ENCODE results near the gene ZNF280A.
"Not testable (repeated sequence)": the region's sequence is repeated elsewhere in the genome, so short reads cannot be mapped to it uniquely, and the experiment has no call there.

Gene ZNF280A

DNA sequence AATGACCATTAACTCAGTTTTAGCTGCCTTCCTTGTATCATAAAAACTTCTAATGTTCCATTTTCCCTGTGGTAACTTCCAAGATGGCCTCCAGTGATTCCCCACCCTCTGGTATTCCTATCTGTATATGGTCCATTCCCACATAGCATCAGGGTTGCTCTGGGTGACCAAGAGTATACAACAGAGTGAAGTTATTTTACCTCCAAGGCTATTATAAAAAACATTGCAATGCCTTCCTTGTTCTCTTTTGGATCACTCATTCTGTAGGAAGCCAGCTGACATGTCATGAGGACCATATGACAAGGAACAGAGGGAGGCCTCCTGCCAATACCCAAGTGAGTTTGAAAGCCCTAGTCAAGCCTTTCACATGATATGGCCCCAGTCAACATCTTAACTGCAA lies 41.6 kb downstream of the ZNF280A start:
- no peaks in the 10 kb centered on the region for H3K36me3 ChIP-seq (ENCODE audit: low read depth)
- ATAC-seq (ENCODE audit: low read depth) (no peak), DNase-seq (ENCODE audit: low spot score) (no peak)
- TF ChIP-seq, protein P1, sequence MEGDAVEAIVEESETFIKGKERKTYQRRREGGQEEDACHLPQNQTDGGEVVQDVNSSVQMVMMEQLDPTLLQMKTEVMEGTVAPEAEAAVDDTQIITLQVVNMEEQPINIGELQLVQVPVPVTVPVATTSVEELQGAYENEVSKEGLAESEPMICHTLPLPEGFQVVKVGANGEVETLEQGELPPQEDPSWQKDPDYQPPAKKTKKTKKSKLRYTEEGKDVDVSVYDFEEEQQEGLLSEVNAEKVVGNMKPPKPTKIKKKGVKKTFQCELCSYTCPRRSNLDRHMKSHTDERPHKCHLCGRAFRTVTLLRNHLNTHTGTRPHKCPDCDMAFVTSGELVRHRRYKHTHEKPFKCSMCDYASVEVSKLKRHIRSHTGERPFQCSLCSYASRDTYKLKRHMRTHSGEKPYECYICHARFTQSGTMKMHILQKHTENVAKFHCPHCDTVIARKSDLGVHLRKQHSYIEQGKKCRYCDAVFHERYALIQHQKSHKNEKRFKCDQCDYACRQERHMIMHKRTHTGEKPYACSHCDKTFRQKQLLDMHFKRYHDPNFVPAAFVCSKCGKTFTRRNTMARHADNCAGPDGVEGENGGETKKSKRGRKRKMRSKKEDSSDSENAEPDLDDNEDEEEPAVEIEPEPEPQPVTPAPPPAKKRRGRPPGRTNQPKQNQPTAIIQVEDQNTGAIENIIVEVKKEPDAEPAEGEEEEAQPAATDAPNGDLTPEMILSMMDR (IDR thresholded peaks at IDR 0.05; ENCODE audit: poor library complexity, severe bottlenecking) = no peak
- no peak overlapping the region for H3K4me3 ChIP-seq (ENCODE audit: severe bottlenecking)
- peaks cover 13% of the 10 kb centered on the region for H3K9me3 ChIP-seq (ENCODE audit: severe bottlenecking)
- no peaks in the 10 kb centered on the region for H3K4me1 ChIP-seq (ENCODE audit: insufficient read depth, poor library complexity, severe bottlenecking)
- no peak overlapping the region for H3K27ac ChIP-seq (ENCODE audit: poor library complexity, severe bottlenecking)
- peaks cover 2% of the 10 kb centered on the region for H3K27me3 ChIP-seq (ENCODE audit: insufficient read depth, poor library complexity, severe bottlenecking)

DNA sequence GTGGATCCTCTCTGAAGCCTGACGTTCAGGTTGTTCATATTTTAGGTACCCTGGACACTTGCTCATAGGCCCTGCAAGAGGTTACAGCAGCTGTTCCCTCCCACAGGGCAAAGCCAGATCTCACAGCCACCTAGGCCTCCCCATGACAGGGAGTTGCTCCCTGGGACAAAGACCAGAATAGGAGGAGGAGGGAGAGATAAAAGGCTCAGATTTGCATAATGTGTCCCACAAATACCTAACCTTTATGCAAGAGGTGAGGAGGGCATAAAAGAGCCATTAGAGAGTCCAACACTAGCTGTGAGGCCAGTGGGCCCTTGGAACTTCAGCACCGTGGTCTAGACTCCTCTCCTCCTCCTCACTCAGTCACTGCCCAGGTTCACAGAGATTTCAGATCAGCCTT lies 45.3 kb downstream of the ZNF280A start:
- Histone ChIP-seq H3K4me1 (ENCODE audit: insufficient read depth, poor library complexity, severe bottlenecking) (no peaks in the 10 kb centered on the region), H3K9me3 (ENCODE audit: severe bottlenecking) (peaks cover 13% of the 10 kb centered on the region), H3K36me3 (ENCODE audit: low read depth) (no peaks in the 10 kb centered on the region), H3K27ac (ENCODE audit: poor library complexity, severe bottlenecking) (no peak overlapping the region), H3K27me3 (ENCODE audit: insufficient read depth, poor library complexity, severe bottlenecking) (peaks cover 5% of the 10 kb centered on the region), H3K4me3 (ENCODE audit: severe bottlenecking) (no peak overlapping the region)
- ATAC-seq (ENCODE audit: low read depth) = no peak
- no peak for DNase-seq (ENCODE audit: low spot score)
- TF ChIP-seq, protein P1 (IDR thresholded peaks at IDR 0.05; ENCODE audit: poor library complexity, severe bottlenecking) = no peak

DNA sequence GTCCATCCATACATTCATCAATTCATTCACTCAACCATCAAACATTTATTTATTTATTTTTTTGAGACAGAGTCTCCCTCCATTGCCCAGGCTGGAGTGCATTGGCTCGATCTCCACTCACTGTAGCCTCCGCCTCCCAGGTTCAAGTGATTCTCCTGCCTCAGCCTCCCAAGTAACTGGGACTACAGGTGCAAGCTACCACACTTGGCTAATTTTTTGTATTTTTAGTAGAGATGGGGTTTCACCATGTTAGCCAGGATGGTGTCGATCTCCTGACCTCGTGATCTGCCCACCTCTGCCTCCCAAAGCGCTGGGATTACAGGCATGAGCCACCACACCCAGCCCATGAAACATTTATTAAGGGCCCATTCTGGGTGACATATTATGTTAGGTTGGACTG lies 49.0 kb downstream of the ZNF280A start:
- not testable (repeated sequence) for H3K4me3 ChIP-seq (ENCODE audit: severe bottlenecking)

DNA sequence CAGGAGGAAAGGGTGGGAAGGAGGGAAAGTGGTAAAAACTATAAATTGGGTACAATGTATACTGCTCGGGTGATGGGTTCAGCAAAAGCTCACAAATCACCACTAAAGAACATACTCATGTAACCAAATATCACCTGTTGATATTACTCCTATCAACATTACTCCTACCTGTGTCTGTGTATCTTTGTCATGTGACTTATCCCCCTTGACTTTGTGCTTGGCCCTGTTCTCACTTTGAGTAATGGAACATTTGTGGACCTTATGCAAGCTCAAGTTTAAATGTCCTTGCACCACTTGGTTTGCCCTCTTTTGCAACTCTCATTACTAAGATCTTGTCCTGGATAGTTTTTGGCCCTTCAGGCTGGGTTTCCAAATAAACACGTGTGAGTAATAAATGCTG lies 50.5 kb downstream of the ZNF280A start:
- ATAC-seq (ENCODE audit: low read depth) (no peak), DNase-seq (ENCODE audit: low spot score) (no peak)
- Histone ChIP-seq H3K9me3 (ENCODE audit: severe bottlenecking) (peaks cover 13% of the 10 kb centered on the region), H3K27me3 (ENCODE audit: insufficient read depth, poor library complexity, severe bottlenecking) (peaks cover 5% of the 10 kb centered on the region), H3K4me3 (ENCODE audit: severe bottlenecking) (no peak overlapping the region), H3K27ac (ENCODE audit: poor library complexity, severe bottlenecking) (no peak overlapping the region), H3K36me3 (ENCODE audit: low read depth) (no peaks in the 10 kb centered on the region), H3K4me1 (ENCODE audit: insufficient read depth, poor library complexity, severe bottlenecking) (no peaks in the 10 kb centered on the region)
- TF ChIP-seq, protein P1 (IDR thresholded peaks at IDR 0.05; ENCODE audit: poor library complexity, severe bottlenecking) = no peak

More for the DNA sequence above, 49.0 kb downstream of the ZNF280A start:
- H3K27me3 ChIP-seq (ENCODE audit: insufficient read depth, poor library complexity, severe bottlenecking); DNase-seq (ENCODE audit: low spot score); H3K27ac ChIP-seq (ENCODE audit: poor library complexity, severe bottlenecking); H3K4me1 ChIP-seq (ENCODE audit: insufficient read depth, poor library complexity, severe bottlenecking); H3K36me3 ChIP-seq (ENCODE audit: low read depth); ATAC-seq (ENCODE audit: low read depth): not testable (repeated sequence)
- peaks cover 15% of the 10 kb centered on the region for H3K9me3 ChIP-seq (ENCODE audit: severe bottlenecking)

DNA sequence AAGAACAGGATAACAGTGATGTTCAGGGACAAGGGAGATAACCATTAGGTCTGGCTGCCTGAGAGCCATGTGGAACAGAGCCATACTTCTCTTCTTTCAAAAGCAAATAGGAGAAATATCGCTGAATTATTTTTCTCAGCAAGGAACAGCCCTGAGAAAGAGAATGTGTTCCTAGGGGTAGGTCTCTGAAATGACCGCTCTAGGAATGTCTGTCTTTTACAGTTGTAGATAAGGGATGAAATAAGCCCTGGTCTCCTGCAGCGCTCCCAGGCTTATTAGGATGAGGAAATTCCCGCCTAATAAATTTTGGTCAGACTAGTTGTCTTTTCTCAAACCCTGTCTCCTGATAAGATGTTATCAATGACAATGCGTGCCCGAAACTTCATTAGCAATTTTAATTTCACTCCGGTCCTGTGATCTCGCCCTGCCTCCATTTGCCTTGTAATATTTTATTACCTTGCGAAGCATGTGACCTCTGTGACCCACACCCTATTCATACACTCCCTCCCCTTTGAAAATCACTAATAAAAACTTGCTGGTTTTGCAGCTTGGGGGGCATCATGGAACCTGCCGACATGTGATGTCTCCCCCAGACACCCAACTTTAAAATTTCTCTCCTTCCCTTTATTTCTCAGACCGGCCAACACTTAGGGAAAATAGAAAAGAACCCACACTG lies 51.1 kb downstream of the ZNF280A start:
- H3K4me1 ChIP-seq (ENCODE audit: insufficient read depth, poor library complexity, severe bottlenecking); DNase-seq (ENCODE audit: low spot score); ATAC-seq (ENCODE audit: low read depth); H3K4me3 ChIP-seq (ENCODE audit: severe bottlenecking); H3K36me3 ChIP-seq (ENCODE audit: low read depth); H3K9me3 ChIP-seq (ENCODE audit: severe bottlenecking); H3K27me3 ChIP-seq (ENCODE audit: insufficient read depth, poor library complexity, severe bottlenecking); H3K27ac ChIP-seq (ENCODE audit: poor library complexity, severe bottlenecking): not testable (repeated sequence)

DNA sequence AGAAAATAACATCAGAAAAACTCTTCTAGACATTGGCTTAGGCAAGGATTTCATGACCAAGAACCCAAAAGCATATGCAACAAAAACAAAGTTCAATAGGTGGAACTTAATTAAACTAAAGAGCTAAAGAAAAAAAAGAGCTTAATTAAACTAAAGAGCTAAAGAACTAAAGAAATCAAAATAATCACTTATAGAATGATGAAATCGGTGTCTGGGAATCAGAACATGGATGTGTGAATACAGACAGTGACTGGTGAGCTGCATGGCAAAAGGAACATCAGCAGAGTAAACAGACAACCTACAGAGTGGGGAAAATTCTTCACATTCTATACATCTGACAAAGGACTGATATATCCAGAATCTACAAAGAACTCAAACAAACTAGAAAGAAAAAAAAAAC lies 53.0 kb downstream of the ZNF280A start:
- H3K4me3 ChIP-seq (ENCODE audit: severe bottlenecking) = no peak overlapping the region
- H3K4me1 ChIP-seq (ENCODE audit: insufficient read depth, poor library complexity, severe bottlenecking) = no peaks in the 10 kb centered on the region
- TF ChIP-seq, protein P1 (IDR thresholded peaks at IDR 0.05; ENCODE audit: poor library complexity, severe bottlenecking) = no peak
- H3K27me3 ChIP-seq (ENCODE audit: insufficient read depth, poor library complexity, severe bottlenecking) = no peaks in the 10 kb centered on the region
- H3K9me3 ChIP-seq (ENCODE audit: severe bottlenecking) = peaks cover 6% of the 10 kb centered on the region
- no peak overlapping the region for H3K27ac ChIP-seq (ENCODE audit: poor library complexity, severe bottlenecking)
- DNase-seq (ENCODE audit: low spot score) (no peak), ATAC-seq (ENCODE audit: low read depth) (no peak)
- no peaks in the 10 kb centered on the region for H3K36me3 ChIP-seq (ENCODE audit: low read depth)
